GM12878 (cell line): ENCODE results near the gene DDAH1. TPM values are rescaled to one million over a fixed set of nuclear protein-coding genes. Genes with fewer than 3 reads are reported as not detected.
A peak's percentile ranks its signal among the peaks of the same experiment; 100 is the strongest.

Experiments used
- ATAC-seq: fragments of 200-7000 bp; cut with Tn5 transposase; 3 replicates; pipeline ENCODE4 v1.9.1; 2020; ENCODE audit warnings: mild to moderate bottlenecking, moderate library complexity
- BruUV-seq: library from RNA; stranded (reverse); fragments of 400-500 nt; replicated peaks from 2 replicates; lab custom pipeline; 2021; lab: Mats Ljungman, UMichigan
- CTCF ChIA-PET: fragments of 300-600 bp; sonication (Branson Sonifier 250); formaldehyde crosslinking; extraction: SDS; loops from one replicate; lab custom pipeline; 2021; ENCODE audit warnings: inconsistent platforms; lab: Yijun Ruan, JAX
- POLR2A ChIA-PET: fragments of 350-600 bp; formaldehyde crosslinking; extraction: SDS; loops from one replicate; lab custom pipeline; 2021; ENCODE audit warnings: inconsistent platforms; lab: Charles Lee
- RAD21 ChIA-PET: fragments of 300-600 bp; sonication (Branson Sonifier 250); formaldehyde crosslinking; loops from one replicate; lab custom pipeline; 2023; ENCODE audit warnings: antibody characterized with exemption; ENCODE audit not compliant: unreplicated experiment; lab: Charles Lee
- SMC1A ChIA-PET: fragments of 300-600 bp; sonication (Branson Sonifier 250); formaldehyde crosslinking; loops from one replicate; lab custom pipeline; 2023; ENCODE audit not compliant: unreplicated experiment, uncharacterized antibody; lab: Charles Lee
- DNase-seq: peaks from one replicate; pipeline ENCODE4 v3.0.0-alpha.2; 2011; ENCODE audit warnings: low read depth, low spot score
- FAIRE-seq: peaks from 3 replicates; lab custom pipeline; 2011; peaks lifted over from hg19 to GRCh38; lab: Jason Lieb, UNC
- H2AFZ ChIP-seq: 2 replicates; pipeline ENCODE4 v1.6.0; 2011; ENCODE audit warnings: low read depth, low read length, control low read depth; ENCODE audit not compliant: control insufficient read depth
- H3K27ac ChIP-seq: 2 replicates; pipeline ENCODE4 v1.5.1; 2011; ENCODE audit warnings: control low read depth; ENCODE audit not compliant: control insufficient read depth, insufficient read depth
- H3K27me3 ChIP-seq, 2 experiments: replicated peaks in 1 of 2; 2 replicates each; pipeline versions ENCODE4 v1.6.0 to v1.6.1; 2011; ENCODE audit warnings: low read length in 1 of 2; ENCODE audit not compliant: control insufficient read depth in 2 of 2, insufficient read depth in 2 of 2
- H3K36me3 ChIP-seq, 2 experiments: 2 replicates each; pipeline ENCODE4 v1.5.1; 2011; ENCODE audit warnings: low read length in 1 of 2; ENCODE audit not compliant: control insufficient read depth in 2 of 2, insufficient read depth in 2 of 2
- H3K4me1 ChIP-seq: 2 replicates; pipeline ENCODE4 v1.6.1; 2011; ENCODE audit warnings: mild to moderate bottlenecking, low read length, moderate library complexity, mixed read lengths; ENCODE audit not compliant: control insufficient read depth, insufficient read depth
- H3K4me2 ChIP-seq: 2 replicates; pipeline ENCODE4 v1.6.0; 2011; ENCODE audit warnings: control low read depth; ENCODE audit not compliant: control insufficient read depth, insufficient read depth
- H3K4me3 ChIP-seq: fragments of 200-600 bp; sonication (generic); 2 replicates; pipeline ENCODE4 v1.5.1; 2016
- H3K79me2 ChIP-seq: 2 replicates; pipeline ENCODE4 v1.6.0; 2011; ENCODE audit warnings: low read length; ENCODE audit not compliant: control insufficient read depth, insufficient read depth
- H3K9ac ChIP-seq: 2 replicates; pipeline ENCODE4 v1.8.0; 2011; ENCODE audit warnings: low read length, control low read depth, mixed read lengths; ENCODE audit not compliant: control insufficient read depth, insufficient read depth
- H3K9me3 ChIP-seq: replicated peaks from 3 replicates; pipeline ENCODE4 v1.5.1; 2011; ENCODE audit warnings: mild to moderate bottlenecking, low read length; ENCODE audit not compliant: control insufficient read depth, insufficient read depth
- H4K20me1 ChIP-seq: 2 replicates; pipeline ENCODE4 v1.6.0; 2011; ENCODE audit not compliant: control insufficient read depth, insufficient read depth
- BCLAF1 ChIP-seq: fragments of 450-650 bp; IDR thresholded peaks from 2 replicates; pipeline ENCODE4 v1.6.1; 2017; ENCODE audit warnings: antibody characterized with exemption, mild to moderate bottlenecking, moderate library complexity
- CTCF ChIP-seq, 3 experiments: IDR thresholded peaks in 2 of 3; conservative IDR thresholded peaks in 1 of 3; 2 replicates each; pipeline ENCODE4 v1.5.1; 2011; ENCODE audit warnings: low read depth in 3 of 3, low read length in 3 of 3, mild to moderate bottlenecking in 3 of 3, control low read depth in 2 of 3, moderate library complexity in 2 of 3, inconsistent platforms in 1 of 3, mixed read lengths in 1 of 3; ENCODE audit not compliant: control insufficient read depth in 2 of 3, insufficient read depth in 1 of 3; ENCODE audit errors: extremely low read depth in 1 of 3
- RAD21 ChIP-seq: IDR thresholded peaks from 2 replicates; pipeline ENCODE4 v1.6.1; 2011; ENCODE audit warnings: mild to moderate bottlenecking, low read depth, low read length, moderate library complexity; ENCODE audit not compliant: insufficient read depth
- SMC3 ChIP-seq: IDR thresholded peaks from 2 replicates; pipeline ENCODE4 v1.6.1; 2011; ENCODE audit warnings: low read length, improper control_type of control experiment, borderline replicate concordance
- WGBS: methylation state at CpG from one replicate; pipeline ENCODE4 v1.1.6; 2016; ENCODE audit warnings: low lambda C conversion rate; ENCODE audit not compliant: insufficient replicate concordance, insufficient coverage; ENCODE audit errors: missing lambda C conversion rate; 5-methylcytosine and 5-hydroxymethylcytosine counted together
- in situ Hi-C: fragments of 300-500 bp; cut with MboI; formaldehyde crosslinking; loops from 9 replicates; pipeline ENCODE4 v1.14.3; 2018; ENCODE audit warnings: mixed read lengths
- intact Hi-C: fragments of 100-400 bp; cut with micrococcal nuclease; formaldehyde crosslinking; loops from one replicate; pipeline ENCODE4 v1.14.2; 2022; ENCODE audit not compliant: unreplicated experiment
- polyA plus RNA-seq, 11 experiments: library from polyadenylated mRNA; depleted of rRNA in 4 of 11; unstranded in 6 of 11; stranded (reverse) in 5 of 11; fragments of >200 nt; fragmentation: Nextera tagmentation in 4 of 11; fragmentation: Illumina TruSeq in 1 of 11; extraction: Ambion mirVana in 4 of 11; extraction: Trizol in 1 of 11; gene quantifications; 1 replicate in 1 of 11; 2 replicates in 10 of 11; pipeline versions ENCODE4 v1.2.1 to v1.2.3, GENCODE V29; 2011 to 2016; ENCODE audit warnings: inconsistent platforms in 2 of 11, missing spikeins in 2 of 11, low read depth in 1 of 11
- total RNA-seq, 4 experiments: library from RNA; depleted of rRNA in 3 of 4; stranded (reverse); fragments of >200 nt in 3 of 4; fragmentation: Illumina TruSeq in 1 of 4; extraction: Trizol in 1 of 4; gene quantifications; 2 replicates each; pipeline versions ENCODE4 v1.2.1 to v1.2.3, GENCODE V29; 2013 to 2021

DDAH1 gene
- total and polyA plus RNA-seq, 10 of the 15 experiments (the other 5 are each of a cell fraction or from before 2014, with no cell fraction given) = 0.07 to 0.88 (median 0.27) TPM; not detected in 6

- FAIRE-seq = no peak
- POLR2A ChIA-PET = no interaction called here
Observed at GRCh38 chr1:85502625-85503083, 37.7 kb upstream of the DDAH1 start.

More at GRCh38 chr1:85502625-85503083, 37.7 kb upstream of the DDAH1 start:
- ChIA-PET RAD21 (no interaction called here), CTCF (no interaction called here), SMC1A (no interaction called here)
- intact Hi-C loops = loop anchor here (5.0 kb wide), 1 partner anchor 190 kb away; no protein-coding TSS in a partner anchor
- no peak overlapping the region for H3K27ac ChIP-seq
- H2AFZ ChIP-seq = no peak overlapping the region
- H3K27me3 ChIP-seq = no peaks in the 10 kb centered on the region; a peak in 1 of 4 replicates
- no peaks in the 10 kb centered on the region for H3K9me3 ChIP-seq
- no peaks in the 10 kb centered on the region for H4K20me1 ChIP-seq
- H3K4me1 ChIP-seq = no peaks in the 10 kb centered on the region
- BruUV-seq = no TSS peak
- in situ Hi-C loops = no loop called here
- H3K9ac ChIP-seq = no peak overlapping the region
- H3K79me2 ChIP-seq = no peaks in the 10 kb centered on the region
- 31% methylated on average over 3 of the region's 3 CpGs for WGBS
- H3K4me2 ChIP-seq = no peak overlapping the region
- no peak for TF ChIP-seq BCLAF1
- peak; percentile 23; the same call in 1 of the 2 replicates for TF ChIP-seq RAD21
- TF ChIP-seq SMC3 = peak; percentile 6; the same call in 1 of the 2 replicates
- peak in 2 of 3 experiments; percentile 13 to 26; a peak in 3 of 6 replicates for TF ChIP-seq CTCF (IDR thresholded peaks at IDR 0.05 in 2 of 3, conservative IDR thresholded peaks at IDR 0.05 in 1 of 3; ENCODE audit: control insufficient read depth in 2 of 3, extremely low read depth in 1 of 3, insufficient read depth in 1 of 3, low read depth in 3 of 3, low read length in 3 of 3)
- ATAC-seq = peak; percentile 41
- no peaks in the 10 kb centered on the region for H3K36me3 ChIP-seq
- no peak overlapping the region for H3K4me3 ChIP-seq
- DNase-seq = no peak
